ENCODE results near the gene FOXD4L3.
"Not testable (repeated sequence)": the region's sequence is repeated elsewhere in the genome, so short reads cannot be mapped to it uniquely, and the experiment has no call there.

Gene FOXD4L3

DNA sequence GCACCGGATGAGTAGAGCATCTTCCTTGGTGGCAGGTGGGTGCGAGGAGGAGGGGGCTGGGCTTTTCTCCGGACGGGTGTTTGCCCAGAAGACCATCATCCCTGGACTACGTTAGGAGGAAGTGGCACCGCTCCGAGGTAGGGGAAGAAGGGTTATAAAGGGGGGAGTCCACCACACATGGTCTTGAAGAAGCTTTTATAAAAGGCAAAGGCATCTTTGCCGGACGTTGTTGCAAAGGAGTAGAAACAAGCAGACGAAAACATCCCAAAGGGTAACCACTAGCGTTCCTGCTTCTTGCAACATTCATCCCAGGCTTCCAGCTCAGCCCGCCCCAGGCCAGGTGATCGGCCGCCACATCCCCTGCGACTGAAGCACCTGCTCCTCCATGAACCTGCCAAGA is at the start of gene FOXD4L3:
Gene FOXD4L3 (plus strand): TSS at position 301 of the 400 bp plus-strand sequence. CDS start 85 bp downstream, at position 386.
- DNase-seq: not testable (repeated sequence)

DNA sequence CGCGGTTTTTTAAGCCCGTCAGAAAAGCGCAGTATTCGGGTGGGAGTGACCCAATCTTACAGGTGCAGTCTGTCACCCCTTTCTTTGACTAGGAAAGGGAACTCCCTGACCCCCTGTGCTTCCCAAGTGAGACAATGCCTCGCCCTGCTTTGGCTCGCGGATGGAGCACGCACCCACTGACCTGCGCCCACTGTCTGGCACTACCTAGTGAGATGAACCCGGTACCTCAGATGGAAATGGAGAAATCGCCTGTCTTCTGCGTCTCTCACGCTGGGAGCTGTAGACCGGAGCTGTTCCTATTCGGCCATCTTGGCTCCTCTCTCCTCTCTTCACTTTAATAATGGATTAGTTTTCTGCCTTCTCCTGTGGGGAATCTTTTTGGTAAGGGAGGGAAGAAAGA is 21.6 kb upstream of the FOXD4L3 start:
- not testable (repeated sequence) for DNase-seq

DNA sequence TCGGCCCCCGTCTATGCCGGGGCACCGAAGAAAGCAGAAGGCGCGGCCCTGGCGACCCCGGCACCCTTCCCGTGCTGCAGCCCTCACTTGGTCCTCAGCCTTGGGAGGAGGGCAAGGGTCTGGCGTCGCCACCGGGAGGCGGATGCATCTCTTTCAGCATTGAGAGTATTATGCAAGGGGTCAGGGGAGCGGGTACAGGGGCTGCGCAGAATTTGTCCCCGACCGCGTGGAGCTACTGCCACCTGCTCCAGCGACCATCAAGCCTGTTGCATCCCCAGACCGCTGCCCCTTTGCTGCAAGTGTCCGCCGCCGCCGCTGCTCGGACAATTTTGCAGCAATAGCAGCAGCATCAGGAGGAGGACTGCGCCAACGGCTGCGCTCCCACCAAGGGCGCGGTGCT is 1.1 kb downstream of the FOXD4L3 start:
- DNase-seq: not testable (repeated sequence)

DNA sequence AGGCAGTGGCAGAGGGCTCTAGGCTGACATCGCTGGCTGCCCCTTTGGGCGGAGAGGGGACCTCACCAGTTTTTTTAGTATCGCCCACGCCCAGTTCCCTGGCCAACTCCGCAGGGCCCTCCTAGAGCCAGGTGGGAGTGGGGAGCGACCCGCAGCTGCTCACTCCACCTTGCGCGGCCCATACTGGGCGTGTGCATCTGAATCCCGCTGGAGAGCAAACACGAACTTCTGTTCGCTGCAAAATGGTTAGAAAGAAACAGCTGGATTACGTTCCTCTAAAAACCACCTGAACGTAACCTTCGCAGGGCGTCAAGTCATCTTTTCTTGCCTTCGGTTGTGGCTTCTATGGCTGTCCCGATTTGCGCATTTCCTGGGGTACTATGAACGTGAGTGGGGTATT is 1.5 kb downstream of the FOXD4L3 start:
- DNase-seq: not testable (repeated sequence)

DNA sequence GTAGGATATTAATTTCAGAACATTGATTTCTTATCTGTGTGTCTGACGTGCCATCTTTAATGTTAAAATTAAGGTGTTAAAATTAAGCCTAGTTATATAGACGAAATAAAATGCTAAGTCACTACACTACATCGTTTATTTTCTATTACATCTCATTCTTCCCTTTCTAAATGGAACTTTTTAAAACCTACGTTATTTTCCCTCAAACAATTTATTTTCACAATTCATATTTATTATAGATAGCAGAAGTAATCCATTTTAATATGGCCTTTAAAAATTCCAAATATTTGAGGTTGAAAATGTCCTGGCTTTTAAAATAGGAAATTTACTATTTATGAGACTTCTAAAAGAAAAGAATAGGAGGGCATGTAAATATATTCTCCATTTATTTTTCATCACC is 2.1 kb downstream of the FOXD4L3 start:
- not testable (repeated sequence) for DNase-seq

DNA sequence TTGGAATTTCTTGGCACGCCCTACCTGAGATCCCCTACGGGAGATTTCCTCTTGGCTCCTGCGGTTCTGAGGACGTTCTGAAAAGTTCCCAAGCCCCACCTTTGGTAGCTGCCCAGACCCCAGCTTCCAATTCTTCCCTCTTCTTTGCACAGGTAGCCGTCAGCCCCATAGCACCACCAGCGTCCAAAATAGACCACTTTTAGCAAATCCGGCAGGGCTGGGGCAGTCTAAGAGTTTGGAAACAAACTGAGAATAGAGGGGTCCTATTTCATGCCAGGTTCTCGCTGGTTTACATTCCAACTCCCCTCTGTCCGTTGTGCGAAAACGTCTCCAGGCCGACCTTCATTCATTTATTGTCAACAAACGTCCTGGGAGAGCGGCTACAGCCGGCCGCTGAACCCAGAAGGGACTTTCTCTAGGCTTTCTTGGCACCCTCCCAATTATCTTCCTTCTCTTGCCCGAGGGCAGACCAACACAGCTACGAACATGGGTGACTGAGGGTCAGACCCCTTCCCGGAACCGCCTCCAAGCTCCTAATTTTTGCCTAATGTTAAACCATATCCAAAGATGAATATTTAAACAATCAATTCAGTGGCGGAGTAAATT is 3.1 kb downstream of the FOXD4L3 start:
- DNase-seq: not testable (repeated sequence)

DNA sequence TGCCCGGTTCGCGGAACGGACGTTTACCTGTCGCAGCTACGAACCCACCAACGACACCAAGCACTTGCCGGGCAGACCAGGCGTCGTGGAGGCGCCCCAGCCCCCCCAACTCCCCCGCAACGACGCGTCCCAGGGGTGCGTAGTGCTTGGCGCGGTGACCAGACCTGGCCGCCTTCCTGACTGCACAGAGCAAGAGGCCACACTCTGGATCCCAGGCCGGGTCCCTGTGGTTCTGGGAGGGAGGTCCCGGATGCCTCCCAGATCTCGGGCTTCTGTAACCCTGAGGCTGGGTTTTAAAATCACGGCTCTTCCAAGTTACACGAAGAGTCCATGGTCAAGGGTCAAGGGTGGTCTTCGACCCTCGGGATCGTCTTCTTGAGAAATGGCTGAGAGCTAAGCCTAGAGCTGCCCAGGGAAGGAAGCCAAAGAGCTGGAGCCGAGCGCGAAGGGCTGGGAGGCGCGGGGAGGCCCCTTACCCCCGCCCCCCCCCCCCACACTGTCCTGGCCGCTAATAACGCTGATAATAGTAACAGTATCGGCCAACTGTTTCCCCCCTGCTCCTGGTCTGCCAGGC is 3.8 kb downstream of the FOXD4L3 start:
- not testable (repeated sequence) for DNase-seq

DNA sequence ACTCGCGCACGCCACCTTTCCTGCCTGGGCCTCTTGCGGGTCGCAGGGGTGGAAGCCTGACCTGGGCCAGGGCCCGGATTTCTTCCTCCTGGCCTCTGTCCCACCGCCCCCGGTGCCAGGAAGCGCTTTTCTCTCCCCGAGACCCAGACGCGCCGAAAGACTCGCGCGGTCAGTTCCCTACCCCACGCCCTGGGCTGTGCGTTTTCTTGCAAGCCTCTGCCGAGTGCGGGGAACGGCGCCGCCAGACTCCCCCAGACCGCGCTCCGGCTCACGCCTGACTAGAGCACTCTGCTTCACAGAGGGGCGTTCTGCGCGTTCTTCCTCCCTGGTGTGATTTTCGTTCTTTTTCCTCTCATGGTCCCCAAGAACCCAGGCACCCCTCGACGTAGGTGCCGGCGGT is 4.5 kb downstream of the FOXD4L3 start:
- not testable (repeated sequence) for DNase-seq

DNA sequence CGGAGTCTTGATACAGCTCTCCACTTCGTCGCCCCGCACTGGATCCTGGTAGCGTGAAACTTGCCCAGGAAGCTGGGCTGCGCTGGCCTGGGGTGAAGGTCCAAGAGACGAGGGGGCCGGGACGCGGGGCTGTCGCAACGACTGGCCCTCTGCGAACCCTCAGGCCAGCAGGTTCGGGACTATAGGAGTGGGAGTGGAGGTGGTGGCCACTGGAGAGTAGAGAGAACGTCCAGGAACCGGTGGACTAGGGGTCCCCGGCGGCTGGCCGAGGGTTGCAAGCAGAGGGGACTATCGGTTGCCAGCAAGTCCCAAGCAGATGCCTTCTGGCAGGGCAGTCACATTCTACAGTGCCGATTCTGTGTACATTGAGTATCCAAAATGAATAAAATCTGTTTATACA is 5.0 kb downstream of the FOXD4L3 start:
- DNase-seq: not testable (repeated sequence)

DNA sequence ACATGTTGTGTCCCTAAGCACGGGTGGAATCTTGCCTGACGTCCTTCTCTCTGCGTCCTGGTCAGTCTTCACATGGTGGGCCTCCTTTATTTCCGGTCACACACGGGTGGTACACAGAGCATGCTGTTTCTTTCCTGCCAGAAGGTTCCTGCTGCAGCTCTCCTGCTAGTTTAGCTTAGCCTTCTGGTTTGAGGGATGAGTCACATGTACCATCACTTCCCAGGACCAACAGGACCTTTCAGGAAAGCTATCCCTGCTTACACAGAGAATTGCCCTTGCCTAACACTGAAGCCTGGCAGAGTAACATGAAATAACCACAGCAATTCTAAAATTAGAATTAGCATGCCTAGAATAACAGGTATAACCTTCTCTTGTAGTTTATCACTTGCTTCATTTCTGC is 8.5 kb downstream of the FOXD4L3 start:
- DNase-seq: not testable (repeated sequence)

DNA sequence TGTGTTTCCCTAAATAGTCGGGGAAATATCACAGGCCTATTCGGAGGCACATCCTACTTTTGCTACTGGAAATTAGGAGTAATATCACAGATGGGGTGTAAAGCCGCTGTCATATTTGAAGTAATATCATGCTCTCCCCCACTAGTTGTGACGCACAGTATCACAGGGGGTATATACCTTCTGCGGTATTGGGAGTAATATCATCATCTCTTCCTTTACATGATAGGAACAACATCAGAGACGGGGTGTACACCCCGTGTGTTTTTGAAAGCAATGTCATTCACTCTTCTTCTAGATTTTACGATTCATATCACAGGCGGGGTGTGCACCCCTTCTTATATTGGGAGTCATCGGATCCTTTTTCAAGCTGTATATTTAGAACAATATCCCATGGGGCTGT is 15.5 kb downstream of the FOXD4L3 start:
- not testable (repeated sequence) for DNase-seq

DNA sequence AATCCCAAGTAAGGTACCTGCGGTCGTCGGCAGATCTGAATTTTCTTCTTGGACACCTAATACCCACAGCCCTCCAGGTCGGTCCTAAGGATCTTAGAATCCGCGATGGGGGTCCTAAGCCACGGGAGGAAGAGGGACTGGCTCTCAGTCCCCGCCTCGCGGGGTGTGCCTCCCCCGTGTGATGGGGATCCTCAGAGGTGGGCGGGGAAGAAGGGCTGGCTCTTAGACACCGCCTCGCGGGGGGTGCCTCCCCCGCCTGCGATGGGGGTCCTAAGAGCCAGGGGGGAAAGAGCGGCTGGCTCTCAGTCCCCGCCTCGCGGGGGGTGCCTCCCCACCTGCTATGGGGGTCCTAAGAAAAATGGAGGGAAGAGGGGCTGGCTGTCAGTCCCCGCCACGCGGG is 21.1 kb downstream of the FOXD4L3 start:
- not testable (repeated sequence) for DNase-seq

DNA sequence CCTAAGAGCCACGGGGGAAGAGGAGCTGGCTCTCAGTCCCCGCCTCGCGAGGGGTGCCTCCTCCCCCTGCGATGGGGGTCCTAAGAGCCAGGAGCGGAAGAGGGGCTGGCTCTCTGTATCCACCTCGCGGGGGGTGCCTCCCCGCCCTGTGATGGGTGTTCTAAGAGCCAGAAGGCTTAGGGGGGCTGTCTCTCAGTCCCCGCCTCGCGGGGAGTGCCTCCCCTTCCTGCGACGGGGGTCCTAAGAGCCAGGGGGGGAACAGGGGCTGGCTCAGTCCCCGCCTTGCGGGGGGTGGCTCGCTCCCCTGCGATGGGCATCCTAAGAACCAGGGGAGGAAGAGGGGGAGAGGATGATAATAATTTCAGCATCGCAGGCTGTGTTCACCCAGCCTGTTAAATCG is 21.9 kb downstream of the FOXD4L3 start:
- not testable (repeated sequence) for DNase-seq

DNA sequence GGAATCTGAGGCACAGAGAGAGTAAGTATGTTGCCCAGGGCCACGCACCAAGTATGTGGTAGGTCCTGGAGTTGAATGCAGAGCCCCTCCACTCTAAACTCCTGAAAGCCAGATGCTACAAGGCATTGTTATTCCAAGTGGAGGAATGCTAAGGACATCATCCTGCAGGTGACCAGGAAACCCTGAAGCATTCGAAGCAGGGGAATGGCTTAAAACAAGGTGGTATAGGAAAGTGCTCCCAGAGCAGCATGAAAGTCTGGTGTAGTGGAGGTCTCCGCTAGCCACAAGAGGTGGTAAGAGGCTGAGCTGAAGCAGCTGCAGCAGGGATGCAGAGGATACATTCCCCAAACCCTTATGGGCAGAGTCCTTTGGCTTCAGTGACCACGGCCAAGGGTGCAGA is 26.4 kb downstream of the FOXD4L3 start:
- DNase-seq: not testable (repeated sequence)

DNA sequence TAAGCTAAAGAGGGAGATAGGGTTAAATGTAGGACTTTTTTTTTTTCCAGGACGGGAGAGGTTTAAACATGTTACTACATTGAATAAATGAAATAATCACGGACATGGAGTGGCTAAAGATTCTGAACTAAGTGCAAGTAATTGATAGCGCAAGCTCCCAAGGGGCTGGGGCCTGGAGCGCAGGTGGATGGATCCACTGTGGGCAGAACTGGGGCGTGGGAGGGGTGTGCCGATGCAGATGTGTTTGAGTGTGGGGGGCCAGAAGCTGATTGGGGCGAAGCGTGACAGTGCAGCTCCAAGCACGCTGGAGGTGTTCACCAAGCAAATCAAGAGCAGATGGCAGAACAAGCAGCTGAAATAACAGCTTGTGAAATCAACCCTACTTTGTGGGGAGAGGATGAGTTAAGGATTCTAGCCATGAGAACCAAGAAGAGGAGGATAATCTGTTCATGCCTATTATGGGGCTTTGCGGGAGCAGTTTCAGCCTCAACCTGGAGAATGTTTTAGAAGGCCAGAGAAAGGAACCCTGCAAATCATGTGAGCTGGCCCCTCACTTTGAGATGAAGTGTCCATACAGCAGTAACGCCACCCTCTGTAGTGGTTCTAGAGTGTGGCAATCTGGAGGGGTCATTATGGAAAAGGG is 28.0 kb downstream of the FOXD4L3 start:
- DNase-seq: not testable (repeated sequence)

DNA sequence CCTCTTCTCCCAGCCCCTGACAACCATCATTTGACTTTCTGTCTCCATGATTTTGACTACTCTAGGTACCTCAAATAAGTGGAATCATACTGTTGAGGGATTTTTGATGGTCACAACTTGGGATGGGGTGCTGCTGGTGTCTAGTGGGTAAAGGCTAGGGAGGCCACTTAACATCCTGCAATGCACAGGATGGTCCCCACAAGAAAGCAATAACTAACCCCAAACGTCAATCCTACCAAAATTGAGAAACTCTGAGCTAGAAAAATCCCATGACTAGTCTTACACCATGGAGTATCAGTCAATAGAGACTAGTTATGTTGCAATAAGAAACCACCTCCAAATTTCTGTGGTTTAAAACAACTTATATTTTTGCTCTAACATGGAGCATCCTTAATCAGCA is 29.5 kb downstream of the FOXD4L3 start:
- DNase-seq: not testable (repeated sequence)

DNA sequence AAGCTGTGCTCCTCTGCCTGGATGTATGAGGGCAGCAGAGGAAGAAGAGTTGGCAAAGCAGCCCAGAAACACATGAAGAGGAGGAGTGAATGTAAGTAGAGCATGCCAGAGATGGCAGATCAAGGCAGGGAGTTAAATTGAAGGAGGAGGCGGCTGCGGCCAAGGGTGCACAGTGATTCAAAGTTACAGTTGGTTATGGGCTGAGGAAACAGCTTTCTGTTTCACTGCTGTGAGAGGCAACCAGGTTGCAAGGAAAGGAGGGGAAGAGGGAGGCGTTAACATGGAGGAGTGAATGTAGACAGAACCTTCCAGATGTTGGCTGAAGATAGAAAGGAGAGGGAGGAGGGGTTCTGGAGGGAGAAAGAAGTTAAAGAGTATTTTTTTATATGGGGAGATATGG is 33.3 kb downstream of the FOXD4L3 start:
- not testable (repeated sequence) for DNase-seq

DNA sequence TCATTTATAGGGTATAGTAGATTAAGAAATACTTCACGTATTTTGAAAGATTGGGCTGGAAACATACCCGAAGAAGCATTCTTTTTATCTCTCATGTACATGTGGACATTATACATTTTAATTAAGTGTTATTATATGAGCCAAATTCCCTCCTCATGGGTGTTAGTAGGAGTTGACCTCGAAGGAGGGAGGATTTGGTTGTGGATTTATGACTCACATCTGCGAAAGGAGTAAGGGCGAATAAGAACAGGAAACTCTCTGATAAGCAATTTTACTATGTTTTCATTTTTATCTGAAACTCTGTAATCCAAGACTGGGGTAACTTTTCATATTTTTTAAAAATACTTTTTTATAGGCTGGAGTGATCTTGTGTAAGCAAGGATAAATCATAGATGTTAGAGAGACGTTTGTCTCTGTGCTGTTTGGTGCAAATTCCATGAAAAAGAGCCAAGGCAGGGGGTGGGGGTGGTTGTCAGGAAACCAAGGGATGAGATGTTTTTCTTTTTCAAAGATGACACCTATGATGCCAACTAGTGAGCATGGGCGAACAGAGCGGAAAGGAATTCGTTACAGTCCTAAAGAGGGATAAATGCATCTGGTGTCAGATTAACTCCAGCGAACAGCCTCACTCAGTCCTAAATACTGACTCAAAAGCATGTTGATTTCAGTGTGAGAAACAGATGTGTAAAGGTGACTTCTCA is 34.1 kb downstream of the FOXD4L3 start:
- not testable (repeated sequence) for DNase-seq

DNA sequence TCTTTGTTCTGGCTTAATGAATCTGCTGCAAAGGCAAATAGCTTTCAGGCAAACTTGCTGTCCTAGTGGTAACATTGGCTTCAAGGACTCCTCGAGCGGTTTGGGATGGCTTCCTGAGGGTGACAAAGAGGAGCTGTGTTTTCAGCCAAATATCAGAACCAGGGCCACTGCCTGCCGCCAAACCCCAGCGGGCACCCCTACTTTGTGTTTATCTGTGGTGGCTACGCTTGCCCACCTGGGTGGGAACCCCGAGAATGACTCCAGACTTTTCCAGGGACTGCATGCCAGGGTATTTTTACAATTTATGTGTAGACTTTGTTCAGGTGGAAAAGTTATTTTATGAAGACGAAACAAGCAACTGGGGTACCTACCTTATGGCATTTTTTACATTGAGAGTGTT is 35.3 kb downstream of the FOXD4L3 start:
- not testable (repeated sequence) for DNase-seq

DNA sequence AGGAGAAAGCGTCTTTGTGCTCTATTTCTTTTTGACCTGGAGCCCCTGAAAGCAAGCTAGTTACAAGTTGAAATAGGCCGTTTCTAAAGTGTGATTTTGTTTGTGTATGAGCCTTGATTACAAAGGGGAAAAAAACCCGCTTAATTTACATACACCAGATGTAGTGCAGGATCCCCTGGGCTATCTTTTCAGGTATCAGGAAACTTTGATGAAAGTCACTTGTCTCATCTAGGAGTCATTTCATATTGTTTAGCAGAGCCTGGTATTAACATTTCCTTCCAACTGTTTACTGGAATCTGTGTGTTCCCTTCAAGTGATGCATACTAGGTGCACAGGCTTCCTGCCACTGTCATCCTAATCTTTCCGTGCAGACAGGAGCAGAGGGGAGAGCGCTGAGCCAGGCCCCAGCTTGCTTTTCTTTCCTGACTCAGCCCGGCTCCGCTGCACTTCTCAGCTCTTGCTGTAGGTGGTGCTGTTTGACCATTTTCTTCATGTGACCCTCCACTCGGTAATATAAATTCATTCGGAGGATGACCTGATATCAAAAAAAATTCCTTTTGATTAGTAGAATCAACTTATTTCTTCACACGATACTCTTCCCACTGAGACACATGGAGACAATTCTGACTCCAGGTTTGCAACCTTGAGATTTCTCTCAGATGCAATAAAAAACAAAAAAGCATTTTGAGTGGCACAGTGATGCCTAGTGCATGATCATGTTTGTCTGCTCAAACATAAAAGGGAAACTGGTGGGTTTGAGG is 39.8 kb downstream of the FOXD4L3 start:
- not testable (repeated sequence) for DNase-seq

DNA sequence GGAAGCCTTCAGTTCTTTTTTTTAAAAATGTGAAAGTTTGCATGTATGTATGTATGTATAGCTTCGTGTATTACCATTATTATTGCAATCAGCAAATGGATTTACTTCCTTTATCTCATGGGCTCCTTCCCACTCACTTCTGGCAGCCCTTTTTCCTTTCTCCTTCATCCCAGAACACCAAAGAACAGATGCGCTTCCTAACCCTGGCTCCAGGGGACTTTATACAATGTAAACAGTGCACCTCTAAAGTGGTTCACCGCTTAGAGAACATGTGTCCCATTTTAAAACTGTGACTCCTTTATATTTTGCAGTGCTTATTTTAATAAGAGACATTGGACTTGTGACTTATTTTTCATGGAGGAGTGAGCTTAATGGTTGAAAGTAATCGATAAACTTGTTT is 40.6 kb downstream of the FOXD4L3 start:
- not testable (repeated sequence) for DNase-seq

DNA sequence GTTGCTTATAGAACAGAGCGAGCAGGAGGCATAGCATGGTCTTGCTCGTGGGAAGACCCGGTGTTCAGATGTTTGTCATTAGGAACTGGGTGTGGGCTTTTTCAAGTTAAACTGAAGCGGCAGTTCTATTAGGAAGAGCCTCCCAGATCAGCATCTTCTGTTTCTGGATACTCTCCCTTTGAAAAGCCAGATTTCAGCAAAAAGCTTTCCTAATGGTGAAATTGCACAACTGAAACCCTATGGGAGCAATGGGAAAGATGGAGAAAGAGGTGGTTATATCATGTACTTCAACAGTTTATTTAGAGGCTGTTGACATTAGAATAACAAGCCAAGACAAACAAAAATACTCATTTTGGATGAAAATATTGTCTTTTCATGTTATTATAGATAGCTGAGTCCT is 41.3 kb downstream of the FOXD4L3 start:
- DNase-seq: not testable (repeated sequence)

DNA sequence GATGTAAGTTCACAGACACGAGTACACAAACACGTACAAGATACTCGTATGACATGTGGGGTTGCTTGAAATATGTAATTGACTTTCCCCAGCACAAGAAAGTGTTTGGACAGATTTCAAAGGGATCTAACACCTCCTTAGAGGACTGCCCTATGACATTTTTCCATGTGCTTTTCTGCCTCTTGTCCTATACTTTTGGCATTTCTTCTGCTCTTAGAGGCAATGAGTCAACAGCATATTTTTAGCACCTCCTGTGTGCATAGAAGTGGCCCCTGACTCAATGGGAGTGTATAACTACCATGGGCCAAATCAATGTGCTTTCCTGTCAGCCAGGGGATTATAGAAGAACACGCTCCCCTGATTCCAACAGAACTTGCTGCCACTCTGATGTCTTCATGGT is 49.0 kb downstream of the FOXD4L3 start:
- not testable (repeated sequence) for DNase-seq
